ENCODE results near the gene CD151.

The CD151 gene

DNA sequence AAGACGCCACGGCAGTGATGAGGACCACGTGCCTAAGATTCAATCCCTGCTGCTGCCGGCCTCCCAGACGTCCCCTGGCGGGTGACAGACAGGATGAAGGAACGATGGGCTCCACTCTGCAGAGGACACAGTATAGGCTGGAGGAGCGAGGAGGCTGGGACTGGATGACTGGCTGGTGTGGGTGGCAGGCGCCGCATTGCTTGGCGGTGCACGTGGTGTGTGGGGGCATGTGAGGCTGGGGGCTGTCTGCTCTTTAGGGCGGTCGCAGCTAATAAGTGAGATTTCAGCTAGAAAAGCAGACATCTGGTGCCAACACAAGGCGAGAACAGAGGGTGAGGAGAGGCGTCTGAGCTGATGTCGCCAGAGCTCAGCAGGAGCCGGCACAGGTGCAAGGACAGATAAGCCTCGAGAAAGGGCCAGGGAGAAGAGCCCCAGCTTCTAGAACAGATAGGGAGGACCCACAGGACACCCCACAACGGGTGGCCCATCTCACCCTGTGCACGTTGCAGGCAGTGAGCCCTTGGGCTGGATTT lies 43.1 kb downstream of the CD151 start:
- no peak for FAIRE-seq

- no peak for FAIRE-seq
These were observed 43.8 kb downstream of the CD151 start for GRCh38 chr11:876545-876944.

- FAIRE-seq, result no peak
These were observed 44.8 kb downstream of the CD151 start for GRCh38 chr11:877565-877964.

DNA sequence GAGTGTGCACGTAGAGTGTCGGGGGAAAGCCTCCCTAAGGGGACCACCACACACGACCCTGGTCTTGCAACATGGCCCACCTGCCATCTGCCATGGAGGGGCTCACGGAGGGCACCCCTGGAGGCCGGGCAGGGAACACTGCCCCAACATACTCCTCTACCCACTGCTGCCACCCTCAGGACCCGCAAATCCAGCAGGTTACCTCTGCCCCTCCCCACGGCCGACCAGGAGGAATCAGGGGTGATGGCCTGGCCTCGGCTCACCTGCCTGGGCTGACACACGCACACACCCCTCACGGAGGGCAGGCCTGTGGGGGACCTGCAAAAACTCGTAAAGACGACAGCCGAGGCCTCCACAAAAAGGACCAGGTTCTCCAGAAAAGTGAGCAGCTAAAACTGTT lies 47.7 kb downstream of the CD151 start:
- FAIRE-seq, result no peak

DNA sequence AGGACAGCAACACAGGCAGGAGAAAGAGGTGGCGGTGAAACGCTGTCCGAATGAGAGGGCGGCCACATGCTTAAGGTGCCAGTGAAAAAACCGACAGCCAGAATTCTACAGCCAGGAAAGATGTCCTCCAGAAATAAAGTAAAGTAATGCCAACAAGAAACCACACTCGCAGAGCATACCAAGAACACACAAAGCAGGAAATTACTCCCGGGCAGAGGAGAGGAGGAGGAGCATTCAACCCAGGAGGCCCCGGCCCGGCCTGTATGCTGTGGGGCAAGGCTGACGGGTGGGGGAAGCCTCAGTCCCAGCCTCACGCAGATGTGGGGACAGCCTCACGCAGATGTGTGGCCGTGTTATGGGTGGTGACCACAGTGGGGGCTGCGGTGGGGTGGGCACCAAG lies 49.8 kb downstream of the CD151 start:
- FAIRE-seq, result no peak

GRCh38 chr11:883527-883926 lies 50.8 kb downstream of the CD151 start:
- no peak for FAIRE-seq

GRCh38 chr11:884578-885070 lies 51.9 kb downstream of the CD151 start:
- FAIRE-seq, result no peak

- no peak for FAIRE-seq
These were observed 53.8 kb downstream of the CD151 start for GRCh38 chr11:886568-886967.

DNA sequence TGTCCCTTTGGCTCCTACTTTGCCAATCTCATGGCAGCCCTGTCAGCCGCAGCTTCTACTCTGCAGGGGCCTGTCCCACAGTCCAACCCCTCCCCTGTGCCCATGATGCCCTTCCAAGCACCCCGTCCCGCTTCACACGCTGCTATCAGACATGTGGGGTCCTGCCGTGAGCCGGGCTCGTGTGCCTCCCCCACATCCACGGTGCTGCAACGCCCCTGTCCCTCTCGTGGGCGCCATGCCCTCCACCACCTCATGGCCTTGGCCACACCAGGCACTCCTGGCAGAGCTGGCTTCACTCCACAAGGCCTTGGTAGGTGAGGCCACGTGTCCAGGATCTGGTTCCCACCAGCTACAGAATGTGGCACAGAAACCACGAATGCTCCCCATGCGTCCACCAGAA lies 54.8 kb downstream of the CD151 start:
- no peak for FAIRE-seq
